ENCODE measurements around the gene MBP.

MBP gene

DNA sequence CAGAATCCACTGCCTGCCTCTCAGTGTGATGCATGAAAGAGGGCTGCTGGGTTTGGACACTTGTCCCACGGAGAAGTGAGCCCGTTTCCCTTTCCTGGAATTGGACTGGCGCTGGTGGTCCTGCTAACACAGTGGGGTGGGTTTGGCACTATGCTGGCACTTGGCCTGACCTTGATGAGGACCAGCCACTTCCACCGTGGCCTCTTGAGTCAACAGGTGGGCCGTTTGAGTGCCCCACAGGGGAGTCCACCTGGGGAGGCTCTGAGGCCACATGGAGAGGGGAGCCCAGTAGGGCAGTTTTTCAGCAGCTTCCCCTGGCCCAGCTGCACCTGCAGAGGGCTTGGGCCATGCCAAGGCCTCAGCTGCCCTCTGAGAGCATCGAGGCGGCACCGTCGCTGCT, 56.5 kb downstream of the MBP start:
- TF ChIP-seq, protein P1, sequence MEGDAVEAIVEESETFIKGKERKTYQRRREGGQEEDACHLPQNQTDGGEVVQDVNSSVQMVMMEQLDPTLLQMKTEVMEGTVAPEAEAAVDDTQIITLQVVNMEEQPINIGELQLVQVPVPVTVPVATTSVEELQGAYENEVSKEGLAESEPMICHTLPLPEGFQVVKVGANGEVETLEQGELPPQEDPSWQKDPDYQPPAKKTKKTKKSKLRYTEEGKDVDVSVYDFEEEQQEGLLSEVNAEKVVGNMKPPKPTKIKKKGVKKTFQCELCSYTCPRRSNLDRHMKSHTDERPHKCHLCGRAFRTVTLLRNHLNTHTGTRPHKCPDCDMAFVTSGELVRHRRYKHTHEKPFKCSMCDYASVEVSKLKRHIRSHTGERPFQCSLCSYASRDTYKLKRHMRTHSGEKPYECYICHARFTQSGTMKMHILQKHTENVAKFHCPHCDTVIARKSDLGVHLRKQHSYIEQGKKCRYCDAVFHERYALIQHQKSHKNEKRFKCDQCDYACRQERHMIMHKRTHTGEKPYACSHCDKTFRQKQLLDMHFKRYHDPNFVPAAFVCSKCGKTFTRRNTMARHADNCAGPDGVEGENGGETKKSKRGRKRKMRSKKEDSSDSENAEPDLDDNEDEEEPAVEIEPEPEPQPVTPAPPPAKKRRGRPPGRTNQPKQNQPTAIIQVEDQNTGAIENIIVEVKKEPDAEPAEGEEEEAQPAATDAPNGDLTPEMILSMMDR (conservative IDR thresholded peaks at IDR 0.05): no peak
- H3K27ac ChIP-seq: peak overlapping the region; percentile 64; the same call in 1 of the 2 replicates

DNA sequence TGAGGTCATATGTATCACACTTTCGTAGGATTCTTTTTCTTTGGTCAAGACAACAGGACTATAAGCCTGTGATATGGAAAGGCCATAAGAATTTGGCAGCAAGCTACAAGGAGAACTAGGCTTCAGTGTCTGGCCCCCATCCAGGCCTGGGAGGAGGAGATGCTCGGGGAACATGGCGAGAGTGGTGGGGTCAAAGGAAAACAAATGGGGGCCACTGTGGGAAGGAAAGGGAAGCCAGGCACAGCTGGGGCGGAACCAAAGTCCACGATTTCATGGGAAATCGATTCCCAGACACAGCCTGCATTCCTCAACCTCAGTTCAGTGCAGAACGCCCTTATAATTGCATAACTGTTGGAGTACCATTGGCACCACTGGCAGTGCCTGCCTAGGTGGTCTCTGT, 58.2 kb downstream of the MBP start:
- TF ChIP-seq, protein P1 (conservative IDR thresholded peaks at IDR 0.05): no peak

DNA sequence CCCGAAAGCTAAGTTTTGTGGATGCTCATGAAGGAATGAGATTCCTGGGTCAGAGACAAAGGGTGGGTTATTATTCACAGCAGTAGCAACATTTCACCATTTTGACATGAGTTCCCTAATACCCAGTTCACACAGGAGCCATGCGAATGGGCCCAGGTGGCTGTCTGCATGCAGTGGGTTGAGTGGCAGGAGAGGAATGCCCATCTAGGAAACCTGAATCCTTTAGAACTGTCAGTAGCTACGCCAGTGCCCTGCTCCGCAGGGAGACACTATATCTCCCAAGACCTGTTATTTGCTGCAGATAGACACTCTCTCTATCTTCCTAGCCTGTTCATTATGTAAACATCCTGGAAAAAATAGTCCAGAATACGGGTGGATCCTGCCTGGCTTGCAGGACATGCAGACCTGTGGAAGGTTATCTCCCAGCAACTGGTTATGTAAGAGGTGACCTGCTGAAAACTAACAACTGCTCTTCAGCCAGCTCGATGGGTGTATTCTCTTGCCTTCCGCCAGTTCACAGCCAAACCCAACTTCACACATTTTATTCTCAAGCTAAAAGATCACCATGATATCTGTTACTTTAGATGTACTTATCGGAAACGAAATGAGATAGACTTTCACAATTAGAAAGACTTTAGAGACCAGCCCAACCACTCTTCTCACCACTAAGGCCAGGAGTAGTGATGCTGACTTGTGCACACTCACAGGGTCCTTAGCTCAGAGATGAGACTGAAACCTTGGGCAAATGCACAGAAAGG, 59.1 kb downstream of the MBP start:
- peak overlapping the region; percentile 64 for H3K27ac ChIP-seq
- TF ChIP-seq, protein P1 (conservative IDR thresholded peaks at IDR 0.05): no peak

More for the DNA sequence above, 58.2 kb downstream of the MBP start:
- peak overlapping the region; percentile 64 for H3K27ac ChIP-seq

DNA sequence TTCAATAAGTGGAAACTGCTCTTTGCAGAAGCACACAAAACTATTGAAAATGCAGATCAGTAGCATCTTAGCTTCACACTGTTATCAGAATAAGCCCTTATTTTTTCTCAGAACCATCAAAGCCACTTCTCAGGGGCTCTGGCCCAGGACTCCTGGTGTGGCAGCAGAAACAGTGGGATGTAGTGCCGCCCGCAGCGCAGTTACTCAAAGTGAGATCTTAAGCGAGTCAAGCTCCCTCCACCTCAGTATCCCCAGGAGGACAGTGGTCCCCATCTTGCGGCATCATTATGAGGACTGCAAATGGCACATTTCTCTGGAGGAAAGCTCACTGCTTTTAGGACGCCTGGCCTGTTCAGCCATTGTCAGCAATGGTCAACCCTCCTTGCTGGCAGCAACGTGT, 60.0 kb downstream of the MBP start:
- TF ChIP-seq, protein P1 (conservative IDR thresholded peaks at IDR 0.05): no peak
- peak overlapping the region; percentile 64; the same call in 1 of the 2 replicates for H3K27ac ChIP-seq

DNA sequence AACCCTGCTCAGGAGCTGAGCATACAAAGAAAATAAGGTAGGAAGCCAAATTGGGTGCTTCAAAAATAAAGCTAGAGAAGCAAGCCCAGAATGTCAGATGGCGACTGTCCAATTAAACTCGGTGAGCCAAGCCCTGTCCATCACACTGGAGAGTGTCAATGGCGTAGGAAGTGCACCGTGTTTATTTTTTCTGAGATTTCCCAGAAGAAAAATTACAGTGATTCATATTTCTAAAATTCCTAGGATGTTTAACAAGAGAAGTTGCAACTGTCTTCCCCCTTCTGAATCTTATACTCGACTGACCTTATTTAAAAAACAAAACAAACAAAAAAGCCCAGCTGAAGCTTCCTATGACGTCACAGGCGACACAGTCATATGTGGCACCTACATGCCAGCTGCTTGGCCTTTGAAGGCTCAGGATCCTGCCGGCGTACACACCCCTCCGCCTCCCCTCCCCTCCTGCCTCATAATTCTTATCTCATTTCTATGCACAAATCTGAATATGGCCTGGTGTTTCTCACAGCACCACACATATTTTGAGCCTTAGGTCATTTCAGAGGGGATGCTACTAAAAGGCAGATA, 60.8 kb downstream of the MBP start:
- TF ChIP-seq, protein P1 (conservative IDR thresholded peaks at IDR 0.05): no peak
- H3K27ac ChIP-seq: no peak overlapping the region

DNA sequence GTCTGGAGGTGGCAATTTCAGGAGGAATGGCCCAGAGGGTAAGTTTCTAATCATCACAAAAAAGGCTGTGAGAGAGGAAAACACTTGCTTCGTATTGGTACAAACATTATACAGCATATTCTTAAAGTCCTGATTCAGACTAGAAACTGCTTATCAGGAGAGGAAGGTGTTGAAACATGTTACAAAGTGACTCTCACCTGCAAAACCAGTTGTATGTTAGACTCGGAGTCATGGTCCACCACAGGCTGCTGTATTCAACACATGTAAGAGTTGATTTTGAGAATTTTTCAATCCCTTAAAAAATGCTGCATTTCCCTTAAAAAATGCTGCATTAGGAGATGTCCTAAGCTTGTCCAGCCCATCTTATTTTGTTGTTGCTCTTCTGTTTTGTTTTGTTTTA, 61.5 kb downstream of the MBP start:
- H3K27ac ChIP-seq: no peak overlapping the region

DNA sequence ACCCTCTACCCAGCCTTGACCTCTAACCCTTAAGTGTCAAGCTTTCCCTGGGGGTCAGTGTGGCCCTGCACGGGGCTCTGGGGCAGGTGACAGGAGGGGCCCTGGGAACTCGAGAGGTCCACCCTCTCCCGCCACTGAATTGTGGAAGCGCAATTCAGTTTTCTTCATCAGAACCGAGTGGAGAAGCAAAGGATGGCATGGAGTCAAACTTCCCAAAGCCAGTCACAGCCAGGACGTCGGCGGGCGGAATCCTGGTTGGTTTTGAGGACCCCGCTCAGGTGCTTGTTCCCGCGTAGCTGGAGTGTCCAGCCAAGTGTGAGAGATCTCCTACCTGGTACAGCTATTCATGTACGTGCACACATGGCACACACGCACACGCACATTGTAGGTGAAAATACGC, 62.0 kb downstream of the MBP start:
- H3K27ac ChIP-seq: no peak overlapping the region
- TF ChIP-seq, protein P1 (conservative IDR thresholded peaks at IDR 0.05): no peak

More for the DNA sequence above, 61.5 kb downstream of the MBP start:
- TF ChIP-seq, protein P1 (conservative IDR thresholded peaks at IDR 0.05): no peak
